Ramos (cell line): Measurements from ENCODE around the gene CALHM4.

ENCODE experiments used
- in situ Hi-C: fragments of 300-500 bp; cut with MboI; formaldehyde crosslinking; loops from one replicate; pipeline ENCODE4 v1.14.3; 2022; ENCODE audit warnings: low sequenced_read_pairs; ENCODE audit not compliant: unreplicated experiment

Gene CALHM4, protein sequence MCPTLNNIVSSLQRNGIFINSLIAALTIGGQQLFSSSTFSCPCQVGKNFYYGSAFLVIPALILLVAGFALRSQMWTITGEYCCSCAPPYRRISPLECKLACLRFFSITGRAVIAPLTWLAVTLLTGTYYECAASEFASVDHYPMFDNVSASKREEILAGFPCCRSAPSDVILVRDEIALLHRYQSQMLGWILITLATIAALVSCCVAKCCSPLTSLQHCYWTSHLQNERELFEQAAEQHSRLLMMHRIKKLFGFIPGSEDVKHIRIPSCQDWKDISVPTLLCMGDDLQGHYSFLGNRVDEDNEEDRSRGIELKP

DNA sequence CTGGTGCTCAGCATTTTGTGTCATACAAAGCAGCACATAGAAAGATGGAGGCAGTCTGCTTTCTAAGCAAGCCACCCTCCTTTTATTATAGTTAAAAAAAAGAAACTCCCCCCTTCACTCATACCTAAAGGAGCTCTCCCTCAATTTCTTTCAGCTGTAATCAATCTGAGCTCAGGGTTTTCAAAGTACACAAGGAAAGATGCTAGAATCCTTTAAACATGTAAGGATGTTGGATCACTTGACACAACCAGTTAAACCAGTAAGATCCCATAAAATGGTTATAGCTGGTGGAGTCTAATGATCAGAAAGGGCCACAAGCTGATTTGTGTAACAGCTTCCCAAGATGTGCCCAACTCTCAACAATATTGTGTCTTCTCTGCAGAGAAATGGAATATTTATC is at the start of gene CALHM4:
TSS of gene CALHM4 (plus strand) at position 301 of the 400 bp plus-strand sequence. CDS start at position 344, 43 bp downstream.
- in situ Hi-C loops = no loop called here

DNA sequence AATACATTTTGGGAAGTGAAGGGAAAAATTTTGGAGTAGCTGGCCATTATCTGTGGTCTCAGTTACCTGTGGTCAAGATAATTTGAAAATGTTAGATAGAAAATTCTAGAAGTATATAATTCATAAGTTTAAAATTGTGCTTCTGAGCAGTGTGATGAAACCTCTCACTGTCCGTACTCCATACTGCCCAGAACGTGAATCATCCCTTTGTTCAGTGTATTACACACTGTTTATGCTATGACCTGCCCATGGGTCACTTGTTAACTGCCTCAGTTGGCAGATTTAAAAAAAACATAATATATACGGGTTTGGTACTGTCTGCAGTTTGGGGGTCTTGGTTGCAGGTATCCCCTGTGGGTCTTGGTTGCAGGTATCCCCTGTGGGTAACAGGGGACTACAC is 46.2 kb upstream of the CALHM4 start:
- in situ Hi-C loops = no loop called here

DNA sequence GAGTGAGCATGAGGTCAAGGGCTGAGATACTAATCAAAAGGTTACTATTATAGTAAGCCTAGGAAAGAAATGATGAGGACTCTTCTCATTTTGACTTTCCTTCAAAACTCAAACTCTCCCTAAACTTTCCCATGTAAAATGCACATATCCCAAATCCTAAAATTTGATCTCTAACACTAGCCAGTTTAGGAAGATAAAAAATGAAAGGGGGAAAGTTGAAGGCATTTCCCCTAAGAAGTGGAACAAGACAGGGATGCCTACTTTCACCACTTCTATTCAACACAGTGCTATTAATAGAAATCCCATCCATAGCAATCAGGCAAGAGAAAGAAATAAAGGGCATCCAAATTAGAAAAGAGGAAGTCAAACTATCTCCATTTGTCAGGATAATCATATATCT is 45.0 kb upstream of the CALHM4 start:
- in situ Hi-C loops = no loop called here

DNA sequence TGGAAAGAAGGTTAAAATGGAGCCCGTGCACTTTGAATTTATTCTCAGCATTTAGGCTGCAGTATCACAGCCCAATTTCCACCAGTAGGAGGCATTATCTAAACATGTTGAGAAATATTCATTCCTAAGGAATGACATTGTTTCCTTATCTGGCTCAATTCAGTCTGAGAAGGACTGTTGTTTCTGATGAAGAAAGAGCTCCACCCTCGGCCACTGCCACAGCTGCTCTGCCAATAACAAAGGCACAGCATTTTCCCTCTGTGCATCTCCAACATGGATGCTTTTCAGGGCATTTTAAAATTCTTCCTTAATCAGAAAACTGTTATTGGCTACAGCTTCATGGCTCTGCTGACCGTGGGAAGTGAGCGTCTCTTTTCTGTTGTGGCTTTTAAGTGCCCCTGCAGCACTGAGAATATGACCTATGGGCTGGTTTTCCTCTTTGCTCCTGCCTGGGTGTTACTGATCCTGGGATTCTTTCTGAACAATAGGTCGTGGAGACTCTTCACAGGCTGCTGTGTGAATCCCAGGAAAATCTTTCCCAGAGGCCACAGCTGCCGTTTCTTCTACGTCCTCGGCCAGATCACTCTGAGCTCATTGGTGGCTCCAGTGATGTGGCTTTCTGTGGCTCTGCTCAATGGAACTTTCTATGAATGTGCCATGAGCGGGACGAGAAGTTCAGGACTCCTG is 42.0 kb upstream of the CALHM4 start, which contains the start of gene CALHM5:
TSS of gene CALHM5 (plus strand) at position 216 of the 687 bp plus-strand sequence. CDS start at position 274, 58 bp downstream.
- in situ Hi-C loops = no loop called here

DNA sequence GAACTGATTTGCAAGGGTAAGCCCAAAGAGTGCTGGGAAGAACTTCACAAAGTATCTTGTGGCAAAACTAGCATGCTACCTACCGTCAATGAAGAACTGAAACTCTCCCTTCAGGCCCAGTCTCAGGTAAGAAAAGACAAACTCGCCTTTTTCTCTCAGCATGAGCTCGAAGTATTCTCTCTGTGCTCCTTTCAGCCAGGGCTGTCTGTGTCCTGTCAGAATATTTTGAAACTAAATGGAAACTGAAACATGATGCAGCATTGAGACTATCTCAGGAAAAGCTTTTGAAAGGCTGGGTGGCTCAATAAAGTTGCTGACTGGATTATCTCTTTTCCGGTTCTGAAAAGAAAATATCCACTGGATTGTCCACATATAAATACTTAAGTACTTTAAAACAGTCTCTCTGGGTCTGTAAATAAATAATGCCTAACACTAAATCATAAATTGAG is 41.4 kb upstream of the CALHM4 start:
- in situ Hi-C loops = no loop called here

DNA sequence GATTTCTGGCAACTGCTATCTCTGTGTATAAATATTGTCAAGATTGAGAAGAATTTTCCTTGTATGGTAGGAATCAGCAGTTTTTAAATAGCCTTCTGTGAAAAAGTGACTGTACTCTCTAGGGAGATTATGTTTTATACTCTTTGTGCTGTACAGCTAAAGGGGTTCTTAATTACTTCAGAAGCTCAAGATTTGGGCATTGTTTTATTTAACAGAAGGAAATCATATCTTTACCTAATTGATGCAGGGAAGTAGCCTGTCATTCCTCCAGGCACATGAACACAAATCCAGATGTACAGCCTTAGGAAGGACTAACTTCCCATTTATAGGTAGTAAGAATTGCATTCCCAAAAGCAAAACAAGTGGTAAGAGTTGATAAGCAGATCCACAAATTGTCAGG is 40.8 kb upstream of the CALHM4 start:
- in situ Hi-C loops = no loop called here

DNA sequence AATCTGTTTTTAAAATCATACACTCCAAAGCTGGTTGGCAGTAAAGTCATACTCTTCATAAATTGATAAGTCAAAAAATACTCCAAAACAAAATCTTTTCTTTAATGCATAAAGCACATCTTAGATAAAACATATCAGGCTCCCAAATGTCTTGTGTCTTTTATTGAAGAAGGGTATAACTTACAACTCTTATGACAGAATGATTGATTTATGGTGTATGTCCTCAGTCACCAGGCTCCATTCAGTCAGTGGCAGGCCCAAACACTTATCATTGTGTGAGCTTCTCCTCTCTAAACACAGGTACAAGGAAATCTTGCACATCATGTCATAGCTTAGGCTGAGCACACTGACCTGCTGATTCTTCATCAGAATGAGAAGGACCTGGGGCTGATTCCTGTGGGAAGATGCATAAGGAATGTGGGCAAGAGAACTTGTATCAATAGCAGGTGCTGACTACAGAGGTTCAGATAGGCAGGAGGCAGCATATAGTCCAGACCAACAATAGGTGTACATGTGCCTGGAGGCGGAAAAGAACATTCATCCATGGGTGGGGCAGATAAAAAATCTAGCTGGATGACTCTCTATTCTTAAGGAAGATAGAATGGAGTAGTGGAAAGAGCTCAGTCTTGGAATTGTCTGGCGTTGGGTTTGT is 40.2 kb upstream of the CALHM4 start:
- in situ Hi-C loops = no loop called here

DNA sequence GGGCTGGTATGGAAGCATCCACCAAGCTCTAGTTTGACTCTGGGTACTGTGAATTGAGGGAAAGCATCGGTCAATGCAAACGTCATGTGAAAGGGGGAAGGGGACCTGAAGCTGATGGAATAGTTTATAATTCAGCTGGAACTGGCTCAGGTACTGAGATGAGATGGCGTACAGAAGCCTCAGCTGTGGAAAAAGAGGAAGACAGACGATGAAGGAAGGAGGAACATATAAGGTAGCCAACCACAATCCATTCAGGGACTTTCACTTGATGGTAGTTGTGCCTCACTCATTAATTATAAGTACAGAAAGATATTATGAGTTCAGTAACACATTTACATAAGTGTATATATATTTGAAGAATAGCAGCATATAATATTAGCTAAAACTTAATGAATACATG is 39.4 kb upstream of the CALHM4 start:
- in situ Hi-C loops = no loop called here

DNA sequence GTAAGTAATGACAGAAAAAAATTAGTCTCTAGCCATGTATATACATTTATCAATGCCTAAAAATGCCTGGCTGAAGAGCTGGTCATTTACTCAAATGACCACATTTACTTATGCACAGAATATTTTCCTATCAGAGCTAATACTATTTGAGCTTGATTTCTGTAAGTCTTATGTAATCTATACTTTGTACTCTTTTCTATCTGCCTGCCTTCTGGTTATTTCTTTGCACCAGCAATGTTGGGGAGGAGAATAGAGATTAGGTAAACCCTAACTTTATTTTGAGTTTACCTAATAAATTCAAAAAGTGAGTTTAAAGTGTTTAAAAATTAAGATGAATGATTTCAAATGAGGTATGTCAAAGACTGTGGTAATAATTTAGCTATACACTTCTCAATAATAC is 38.4 kb upstream of the CALHM4 start:
- in situ Hi-C loops = no loop called here

DNA sequence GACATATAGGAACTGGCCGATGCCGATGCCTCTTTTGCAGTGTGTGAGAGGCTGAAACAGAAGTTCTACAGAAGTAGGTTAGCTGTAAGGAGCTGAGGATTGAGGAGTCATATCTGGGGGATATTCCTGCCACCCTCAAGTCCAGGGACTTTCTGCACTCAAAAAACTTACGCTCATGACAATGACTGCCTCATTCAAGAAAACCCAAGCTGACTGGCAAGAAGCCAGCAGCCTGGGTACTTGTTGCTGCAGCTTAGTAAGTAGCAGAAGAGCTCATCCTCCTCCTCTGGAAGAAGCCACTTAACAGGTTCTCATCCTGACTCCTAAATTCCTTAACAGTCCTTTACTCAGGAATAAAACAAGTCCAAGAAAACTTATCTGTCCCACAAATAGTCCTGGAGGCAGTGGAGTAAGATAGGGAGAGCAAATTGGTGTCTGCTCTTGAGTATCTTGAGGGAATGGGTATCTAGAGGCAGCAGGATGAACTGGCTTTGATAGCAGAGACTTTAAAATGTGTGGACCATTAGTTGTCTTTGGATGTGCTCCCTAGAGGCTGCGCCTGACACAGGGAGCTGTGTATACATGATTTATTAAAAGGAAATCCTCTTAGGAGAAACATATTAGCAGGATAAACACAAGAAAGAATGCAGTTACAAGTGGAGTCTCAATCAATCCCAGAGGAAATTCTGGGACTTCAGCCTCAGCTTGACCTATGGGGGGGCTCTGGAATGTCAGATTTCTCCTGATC is 34.8 kb upstream of the CALHM4 start:
- in situ Hi-C loops = no loop called here

DNA sequence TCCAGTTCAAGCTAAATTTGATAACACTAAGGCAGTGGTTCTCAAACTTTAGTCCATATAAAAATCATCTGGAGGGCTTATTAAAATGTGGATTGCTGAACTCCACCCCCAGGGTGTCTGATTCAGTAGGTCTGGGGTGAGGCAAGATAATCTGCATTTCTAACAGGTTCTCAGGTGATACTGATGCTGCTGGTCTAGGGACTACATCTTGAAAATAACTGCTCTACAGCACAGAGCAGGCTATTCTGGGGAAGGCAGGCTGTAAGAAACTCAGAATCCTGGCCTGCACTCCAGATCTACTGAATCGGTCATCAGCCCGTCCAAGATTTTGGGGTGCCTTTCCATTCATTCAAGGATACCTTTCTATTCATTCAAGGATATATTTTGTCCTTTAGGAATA is 30.7 kb upstream of the CALHM4 start:
- in situ Hi-C loops = no loop called here

DNA sequence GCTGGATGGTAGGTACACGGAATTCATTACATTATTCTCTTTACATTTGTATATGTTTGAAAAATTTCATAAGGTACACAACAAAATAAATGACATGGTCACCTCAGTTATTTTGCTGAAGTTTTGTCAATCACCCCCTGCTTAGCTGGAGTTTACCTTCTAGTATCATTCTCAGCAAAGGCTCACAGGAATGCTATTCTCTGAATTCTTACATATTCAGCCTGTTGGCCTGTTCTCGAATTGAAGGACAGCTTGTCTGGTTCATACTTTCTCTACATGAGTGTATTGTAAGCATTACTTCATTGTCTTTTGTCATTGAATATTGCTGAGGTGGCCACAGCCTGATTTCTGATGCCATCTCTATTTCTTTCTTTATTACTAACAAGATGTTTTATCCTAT is 29.3 kb upstream of the CALHM4 start:
- in situ Hi-C loops = no loop called here

DNA sequence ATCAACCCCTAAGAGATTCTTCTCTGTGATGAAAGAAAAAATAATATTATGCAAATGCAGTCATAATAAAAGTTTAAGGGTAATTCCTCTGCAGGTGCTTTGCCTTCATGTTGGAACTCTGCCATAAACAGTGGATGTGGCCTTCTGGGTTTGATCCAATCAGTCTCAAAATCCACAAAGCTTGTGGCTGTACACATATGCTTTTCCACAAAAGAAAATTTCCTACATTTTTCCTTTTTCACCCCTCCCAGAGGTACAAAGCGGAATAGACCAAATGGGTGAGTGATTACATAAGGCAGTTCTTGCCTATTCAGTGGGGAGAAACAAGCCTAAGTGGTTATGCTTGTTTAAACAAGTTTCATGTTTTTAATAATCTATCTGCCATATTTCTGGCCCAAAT is 25.4 kb upstream of the CALHM4 start:
- in situ Hi-C loops = no loop called here

DNA sequence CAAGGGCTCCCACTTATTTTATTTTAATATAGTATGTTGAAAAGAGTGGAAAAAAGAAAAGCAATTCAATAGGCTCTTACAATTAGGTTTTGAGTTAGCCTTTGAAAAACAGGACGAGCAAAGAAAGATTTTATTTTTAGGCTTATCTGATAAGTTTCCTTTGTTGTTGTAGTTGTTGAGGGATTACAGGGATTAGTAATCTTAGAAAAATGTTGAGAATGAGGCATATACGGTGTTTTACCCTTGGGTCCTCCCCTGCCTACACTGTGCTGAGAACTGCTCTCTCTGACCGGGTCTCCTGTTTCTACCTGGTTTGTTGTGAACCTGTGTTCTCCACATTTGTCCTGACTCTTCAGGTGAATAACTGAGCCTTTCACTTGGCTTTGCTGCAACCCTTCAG is 24.8 kb upstream of the CALHM4 start:
- in situ Hi-C loops = no loop called here

DNA sequence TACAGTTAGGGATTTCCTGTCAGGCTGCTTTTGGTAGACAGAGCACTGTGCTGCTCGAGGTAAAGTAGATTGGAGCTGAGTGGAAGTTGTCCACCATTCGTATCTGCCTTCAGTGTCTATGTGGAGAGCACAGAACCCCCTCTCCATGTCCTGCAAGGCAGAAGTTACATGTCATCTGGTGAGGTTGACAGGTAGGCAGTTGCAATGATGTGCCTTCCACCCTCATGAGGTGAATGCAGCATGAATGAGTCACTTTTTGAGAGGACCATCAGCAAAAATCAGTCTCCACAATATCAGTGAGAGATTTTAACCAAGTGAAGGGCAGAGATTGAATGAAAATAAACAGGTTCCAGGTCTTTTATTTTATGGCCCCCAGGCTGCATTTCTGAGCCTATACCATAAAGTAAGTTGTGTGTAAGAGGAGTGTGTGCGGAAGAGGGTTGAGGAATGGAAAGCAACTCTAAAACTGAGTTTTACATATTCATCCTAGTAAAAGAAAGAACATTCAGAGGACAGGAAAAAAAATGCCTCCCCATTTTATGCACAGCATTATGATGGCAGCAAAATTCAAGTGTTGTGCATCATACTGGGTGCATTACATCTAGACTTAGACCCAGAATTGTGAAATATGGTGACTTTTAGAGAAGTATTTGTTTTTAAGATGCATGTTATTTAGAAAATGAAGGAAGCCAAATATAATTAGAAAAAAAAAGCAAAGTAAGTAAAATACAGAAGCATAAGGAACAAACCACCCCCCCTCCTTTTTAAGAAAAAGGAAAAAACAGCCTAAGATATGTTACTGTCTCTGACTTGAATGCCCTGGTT is 23.9 kb upstream of the CALHM4 start:
- in situ Hi-C loops = no loop called here

DNA sequence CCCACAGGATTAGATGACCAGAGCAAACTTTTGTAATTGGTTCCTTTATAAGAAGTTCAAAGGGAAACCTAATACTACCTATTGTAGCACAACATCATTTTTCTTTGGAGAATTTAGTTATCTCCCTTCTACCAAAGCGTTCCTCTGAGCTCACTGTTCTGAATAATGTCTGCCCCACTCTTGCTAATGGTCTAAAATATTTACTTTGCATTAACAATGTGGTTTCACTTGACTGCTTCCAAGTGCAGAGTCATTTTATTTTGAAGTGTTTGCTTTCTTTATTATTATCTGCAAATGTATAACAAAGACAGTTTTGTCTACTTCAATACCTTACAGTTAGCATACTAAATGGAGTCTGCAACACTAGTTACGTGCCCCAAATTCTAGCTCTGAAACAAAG is 23.1 kb upstream of the CALHM4 start:
- in situ Hi-C loops = no loop called here

DNA sequence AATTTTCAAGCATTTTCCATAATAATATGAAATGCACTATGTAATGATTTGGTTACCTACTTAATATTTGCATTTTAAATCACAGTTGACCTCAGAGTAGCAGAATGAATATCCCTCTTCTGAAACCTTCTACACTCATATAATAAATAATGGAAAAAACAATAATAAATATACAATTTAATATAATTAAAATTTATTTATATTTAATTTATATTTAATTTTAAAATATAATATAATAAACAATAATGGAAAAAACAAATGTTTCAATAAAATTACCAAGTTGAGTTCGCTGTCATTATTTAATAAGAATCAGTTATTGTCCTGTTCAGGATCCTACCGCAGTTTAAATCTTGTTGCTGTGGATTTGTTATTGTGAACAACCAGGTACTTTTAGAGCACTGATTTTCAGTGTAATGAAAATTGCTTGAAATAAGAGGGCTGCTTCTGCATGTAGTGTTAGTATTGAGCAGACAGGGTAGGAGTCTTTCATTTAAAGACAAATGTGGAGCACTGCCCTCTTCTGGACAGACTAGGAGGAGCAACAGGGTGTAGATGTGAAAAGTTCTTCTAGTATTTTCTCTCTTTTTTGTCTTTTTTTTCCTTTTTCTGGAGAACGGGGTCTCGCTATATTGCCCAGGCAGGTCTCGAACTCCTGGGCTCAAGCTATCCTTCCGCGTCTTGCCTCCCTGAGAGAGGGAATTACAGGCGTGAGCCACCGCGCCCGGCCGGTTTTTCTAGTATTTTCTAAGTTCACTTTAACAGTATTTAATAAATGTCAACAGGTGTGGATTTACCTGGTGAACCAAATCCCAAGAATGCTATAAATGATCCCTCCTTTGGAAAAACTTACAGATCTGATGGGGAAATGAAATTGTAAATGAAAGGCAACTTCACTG is 21.6 kb upstream of the CALHM4 start:
- in situ Hi-C loops = no loop called here

DNA sequence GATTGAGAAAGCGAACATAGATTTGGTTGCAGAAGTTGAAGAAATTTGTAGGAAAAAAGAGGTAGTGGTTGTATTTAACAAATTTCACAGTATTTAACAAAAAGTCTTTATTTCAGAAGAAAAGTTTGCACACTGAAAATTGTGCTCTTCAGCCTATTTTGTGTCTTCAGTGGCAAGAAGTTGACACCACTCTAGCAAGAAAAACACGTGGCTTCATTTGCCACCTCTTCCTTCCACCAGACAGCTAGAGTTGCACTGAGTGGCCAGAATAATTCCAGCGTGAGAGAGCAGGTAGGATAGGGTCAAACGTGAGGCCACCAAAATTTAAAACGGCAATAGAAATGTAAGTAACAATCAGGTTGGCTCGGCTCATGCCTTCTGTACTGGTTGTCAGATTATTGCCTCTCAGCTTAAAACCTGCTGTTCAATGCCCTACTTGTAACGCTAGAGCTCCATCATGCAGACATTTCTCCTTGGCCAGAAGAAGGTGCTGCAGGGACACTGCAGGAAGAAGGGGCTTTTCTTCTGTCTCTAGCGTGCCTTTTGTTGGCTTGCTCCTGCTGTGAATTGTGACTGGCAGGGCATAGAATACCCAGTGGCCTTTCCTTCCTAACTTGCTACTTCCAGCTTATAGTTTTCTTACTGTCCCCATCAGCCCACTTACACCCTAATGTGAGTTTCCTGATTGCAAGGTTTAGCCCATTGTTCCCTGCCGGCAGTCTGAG is 20.2 kb upstream of the CALHM4 start:
- in situ Hi-C loops = no loop called here
